ENCODE measurements around the gene ZNF324B.
"Not testable (repeated sequence)": the region's sequence is repeated elsewhere in the genome, so short reads cannot be mapped to it uniquely, and the experiment has no call there.

The ZNF324B gene

DNA sequence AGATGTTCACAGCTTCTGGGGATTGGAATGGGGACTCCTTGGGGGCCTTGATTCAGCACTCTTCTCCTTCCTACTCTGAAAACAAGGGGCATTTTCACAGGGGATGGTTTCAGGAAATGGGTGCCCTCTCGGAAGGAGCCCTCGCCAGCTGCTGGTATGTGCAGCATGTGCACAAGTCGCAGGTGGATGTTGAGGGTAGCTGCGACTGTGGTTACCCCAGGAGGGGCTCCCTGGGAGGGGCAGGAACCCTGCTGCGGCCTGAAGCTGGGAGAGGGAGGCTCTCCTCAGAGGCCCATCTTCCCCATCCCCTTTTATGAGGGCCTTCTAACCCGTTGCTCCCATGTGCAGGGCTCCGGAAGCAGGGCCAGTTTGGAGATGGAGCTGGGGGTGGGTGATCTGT is 30.9 kb downstream of the ZNF324B start:
- DNase-seq = no peak

DNA sequence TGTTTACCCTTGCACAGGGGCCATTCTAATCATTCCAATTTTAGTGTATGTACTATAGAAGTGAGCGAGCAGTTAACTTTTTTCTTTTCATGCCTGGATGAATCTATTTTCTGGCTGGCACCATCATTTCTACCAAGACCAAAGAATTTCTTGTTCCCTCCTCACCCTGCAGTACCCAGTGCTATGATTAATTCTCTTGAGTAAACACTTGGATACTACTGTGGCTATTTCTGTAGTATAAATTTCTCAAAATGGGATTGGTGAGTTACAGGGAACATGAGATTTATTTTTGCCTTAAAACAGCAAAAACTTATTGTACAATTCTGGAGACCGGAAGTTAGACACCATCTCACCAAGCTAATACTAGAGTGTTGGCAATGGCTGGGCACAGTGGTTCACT is 32.4 kb downstream of the ZNF324B start:
- no peak for DNase-seq

- DNase-seq = not testable (repeated sequence)
These were observed 32.9 kb downstream of the ZNF324B start for GRCh38 chr19:58484349-58484748.

DNA sequence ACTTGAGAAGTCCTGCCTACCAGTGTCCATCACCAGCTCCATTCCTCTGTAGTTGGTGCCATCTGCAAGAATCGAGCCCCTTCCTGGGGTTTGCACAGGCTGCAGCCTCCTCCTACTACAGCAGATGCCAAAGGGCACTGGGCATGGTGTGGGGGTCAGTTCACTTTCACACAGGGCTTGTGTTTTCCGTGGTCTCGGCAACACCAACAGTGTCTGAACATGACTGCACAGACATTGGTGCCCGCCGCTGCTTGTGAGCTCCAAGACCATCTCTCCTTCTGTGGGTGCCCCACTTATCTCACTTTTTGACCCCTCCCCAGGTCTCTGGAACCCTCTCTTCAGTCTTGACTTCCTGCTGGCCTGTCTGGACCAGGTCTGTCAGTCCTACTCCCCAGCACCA is 40.0 kb downstream of the ZNF324B start:
- DNase-seq = no peak

DNA sequence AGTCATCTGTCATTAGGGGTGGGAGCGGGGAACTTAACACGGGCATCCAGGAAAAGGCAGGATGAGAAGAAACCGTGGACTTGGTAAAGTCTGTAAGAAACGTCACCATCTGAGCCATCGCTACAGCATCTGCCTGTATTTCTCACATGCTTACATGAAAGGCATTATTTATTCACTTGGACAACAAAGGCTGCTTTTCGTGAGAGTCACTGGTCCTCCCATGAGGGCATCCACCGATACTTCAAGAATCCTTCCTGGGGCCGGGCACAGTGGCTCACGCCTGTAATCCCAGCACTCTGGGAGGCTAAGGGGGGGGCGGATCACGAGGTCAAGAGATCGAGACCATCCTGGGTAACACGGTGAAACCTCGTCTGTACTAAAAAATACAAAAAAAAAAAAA is 40.8 kb downstream of the ZNF324B start:
- DNase-seq = no peak

- no peak for DNase-seq
These were observed 46.3 kb downstream of the ZNF324B start for GRCh38 chr19:58497634-58498170.

DNA sequence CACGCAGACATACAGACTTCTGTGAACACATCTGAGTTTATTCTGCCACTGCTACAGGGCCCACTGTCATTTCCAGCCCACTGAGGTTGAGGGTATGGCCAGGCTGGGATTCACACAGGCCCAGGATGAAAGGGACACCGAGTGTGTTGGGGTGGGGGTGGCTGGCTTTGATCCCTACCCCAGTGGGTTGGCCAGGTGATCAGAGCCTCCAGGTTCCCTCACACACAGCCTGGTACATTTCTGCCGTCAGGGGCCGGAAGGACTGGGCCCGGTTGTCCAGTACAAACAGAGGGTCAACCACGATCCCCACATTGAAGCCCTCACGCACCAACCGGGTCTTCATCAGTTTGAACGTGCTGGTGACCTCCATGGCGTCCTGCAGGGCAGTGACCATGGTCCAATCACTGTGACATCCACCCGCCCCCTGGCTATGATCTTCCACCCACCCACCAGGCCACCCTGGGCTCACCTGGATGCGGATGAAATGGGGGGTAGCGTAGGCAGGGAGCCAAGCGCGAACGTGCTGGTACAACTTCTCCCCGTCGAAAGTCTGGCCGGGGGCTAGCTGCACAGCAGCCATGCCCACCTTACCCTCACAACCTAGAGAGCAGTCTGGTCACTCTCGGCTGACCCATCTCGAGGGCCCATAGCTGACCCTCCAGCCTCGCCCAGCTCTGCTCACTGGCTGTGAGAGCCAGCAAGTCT is 47.0 kb downstream of the ZNF324B start:
- no peak for DNase-seq

DNA sequence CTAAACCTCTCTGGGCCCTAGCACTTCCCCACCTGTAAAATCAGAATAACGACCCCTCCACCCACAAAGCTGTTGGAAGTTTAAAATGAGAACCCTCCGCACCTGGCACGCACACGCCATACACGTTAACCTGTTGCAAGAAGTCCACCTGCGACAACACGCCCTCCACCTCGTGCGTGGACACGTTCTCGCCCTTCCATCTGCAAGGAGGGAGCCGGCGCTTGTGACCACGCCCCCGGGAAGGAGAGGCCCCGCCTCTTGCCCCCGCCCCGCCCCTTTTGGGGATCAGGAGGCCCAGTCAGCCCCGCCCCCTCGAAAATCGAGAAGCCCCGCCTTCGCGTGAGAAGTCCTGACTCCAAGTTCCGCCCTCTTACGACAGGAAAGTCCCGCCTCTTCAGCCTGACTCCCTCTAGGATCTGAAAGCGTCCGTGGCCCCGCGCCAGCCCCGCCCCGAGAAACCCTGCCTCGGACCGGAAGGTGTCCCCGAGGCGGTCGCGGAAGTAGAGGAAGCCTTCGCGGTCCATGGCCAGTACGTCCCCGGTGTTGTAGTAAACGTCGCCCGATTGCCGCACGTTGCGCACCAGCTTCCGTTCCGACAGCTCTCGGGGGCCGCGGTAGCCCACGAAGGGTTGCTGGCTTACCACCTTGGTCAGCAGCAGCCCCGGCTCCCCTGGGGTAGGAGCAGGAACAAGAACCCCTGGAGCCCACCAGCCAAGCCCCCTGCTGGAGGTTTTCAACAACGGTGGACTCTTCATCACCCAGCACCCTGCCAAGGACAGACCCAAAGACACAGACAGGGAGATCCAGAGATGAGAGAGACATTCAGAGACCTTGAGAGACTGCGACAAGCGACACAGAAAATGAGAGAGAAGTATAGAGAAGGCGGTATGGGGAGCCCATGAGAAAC is 47.9 kb downstream of the ZNF324B start:
- DNase-seq = peak; percentile 99

GRCh38 chr19:58500242-58500641 is 48.8 kb downstream of the ZNF324B start:
- DNase-seq = no peak

Data from NCI-H748 treated with DMSO at 0.1 percent for 48 hours (cell line).